GM21447 (cell line): ENCODE results near the gene STRADA.

Experiments
- ATAC-seq: cut with Tn5 transposase; IDR thresholded peaks from one replicate; pipeline ENCODE4 v1.9.1; 2021; ENCODE audit not compliant: unreplicated experiment

Gene STRADA

DNA sequence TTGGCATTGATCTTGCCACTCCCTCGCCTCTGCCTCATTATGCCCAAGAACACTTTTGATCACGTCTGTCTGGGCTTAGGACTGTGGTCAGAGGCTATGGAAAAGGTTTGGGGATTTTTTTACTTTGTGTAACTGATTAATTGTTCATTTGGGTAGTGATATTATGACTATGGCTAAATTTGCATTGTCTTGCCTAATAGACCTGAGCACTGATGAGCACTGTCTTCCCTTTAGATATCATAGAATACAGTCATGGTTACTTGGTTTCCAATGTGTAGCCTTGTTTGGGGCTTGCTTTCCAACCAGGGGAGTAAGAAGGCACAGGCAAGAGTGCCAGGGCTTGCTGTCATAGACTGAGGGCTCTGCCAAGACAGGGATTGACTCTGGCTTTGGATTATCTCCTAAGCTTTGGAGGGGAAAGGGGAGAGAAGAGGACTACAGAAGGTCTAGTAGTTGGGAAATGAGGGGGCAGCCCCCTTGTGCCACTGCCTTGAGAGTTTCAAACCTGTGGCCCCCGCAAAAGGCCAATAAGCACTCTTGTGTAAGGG is 55.4 kb downstream of the STRADA start:
- no peak for ATAC-seq

DNA sequence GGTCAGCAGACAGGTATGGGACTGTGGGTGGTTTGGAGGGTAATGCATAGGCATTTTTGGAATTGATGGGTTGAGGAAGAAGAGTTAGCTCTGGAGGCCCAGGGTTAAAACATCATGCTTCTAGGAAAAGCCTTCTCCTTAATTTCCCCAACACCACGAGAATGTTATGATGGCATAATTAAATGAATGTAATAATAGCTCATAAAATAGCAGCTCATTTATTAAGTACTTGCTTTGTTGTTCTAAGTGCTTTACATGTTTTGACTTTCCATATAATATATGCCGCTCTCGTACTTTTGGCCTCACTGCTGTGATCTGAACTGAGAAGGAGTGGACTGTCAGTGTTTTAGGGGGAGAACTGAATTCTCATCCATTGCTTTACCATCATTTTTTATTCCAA is 56.0 kb downstream of the STRADA start:
- no peak for ATAC-seq

DNA sequence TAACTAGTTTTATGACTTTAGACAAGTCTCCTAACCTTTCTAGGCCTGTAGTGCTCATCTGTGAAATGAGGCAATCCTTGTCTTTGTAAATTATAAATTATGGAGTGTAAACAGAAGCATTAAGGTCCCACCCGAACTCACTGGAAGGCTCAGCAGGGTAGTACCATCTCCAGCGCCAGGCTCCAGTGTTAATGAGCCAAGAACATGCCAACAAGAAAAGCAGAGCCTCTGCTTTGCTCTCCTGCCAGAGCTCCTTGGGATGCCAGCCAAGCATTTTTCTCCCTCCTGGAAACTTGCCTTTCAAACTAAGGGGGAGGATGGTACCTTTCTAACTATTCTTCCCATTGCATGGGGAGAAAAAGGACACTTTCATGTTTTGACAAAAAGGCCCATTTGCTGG is 56.6 kb downstream of the STRADA start:
- ATAC-seq = no peak

GRCh38 chr17:63682981-63683380 is 58.6 kb downstream of the STRADA start:
- ATAC-seq = no peak

DNA sequence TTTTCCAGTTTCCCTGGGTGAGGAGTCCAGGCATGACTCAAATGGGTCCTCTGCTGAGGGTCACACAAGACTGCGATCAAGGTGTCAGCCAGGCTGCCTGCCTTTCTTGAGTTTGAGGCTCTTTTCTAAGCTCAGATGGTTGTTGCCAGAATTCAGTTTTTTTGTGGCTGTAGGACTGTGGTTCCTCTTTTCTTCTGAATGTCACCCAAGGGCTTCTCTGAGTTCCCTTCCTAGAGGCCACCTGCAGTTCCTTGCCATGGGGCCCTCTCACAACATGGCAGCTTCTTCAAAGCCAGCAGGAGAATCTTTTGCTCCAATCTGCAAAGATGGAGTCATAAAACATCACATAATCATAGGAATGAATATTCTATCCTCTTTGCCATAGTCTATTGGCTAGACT is 59.2 kb downstream of the STRADA start:
- no peak for ATAC-seq

GRCh38 chr17:63681530-63681929 is 60.1 kb downstream of the STRADA start:
- no peak for ATAC-seq

GRCh38 chr17:63680700-63681099 is 60.9 kb downstream of the STRADA start:
- ATAC-seq = no peak

DNA sequence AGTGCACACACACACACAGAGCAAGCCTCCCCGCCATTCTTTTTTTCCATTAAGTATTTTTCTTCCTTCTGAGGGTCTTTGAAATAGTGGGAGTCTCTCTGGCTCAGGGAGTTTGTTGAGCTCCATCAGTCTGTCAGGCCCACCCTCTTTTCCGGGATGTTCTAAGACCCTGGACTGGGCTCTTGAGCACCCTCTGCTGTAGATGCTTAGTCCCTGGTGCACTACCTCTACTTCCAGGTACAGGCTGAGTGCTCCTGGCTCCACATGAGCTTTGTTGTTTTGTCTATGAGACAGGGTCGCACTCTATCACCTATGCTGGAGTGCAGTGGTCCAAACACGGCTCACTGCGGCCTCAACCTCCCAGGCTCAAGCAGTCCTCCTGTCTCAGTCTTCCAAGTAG is 62.4 kb downstream of the STRADA start:
- ATAC-seq = no peak

GRCh38 chr17:63676584-63676983 is 65.0 kb downstream of the STRADA start:
- ATAC-seq = no peak

DNA sequence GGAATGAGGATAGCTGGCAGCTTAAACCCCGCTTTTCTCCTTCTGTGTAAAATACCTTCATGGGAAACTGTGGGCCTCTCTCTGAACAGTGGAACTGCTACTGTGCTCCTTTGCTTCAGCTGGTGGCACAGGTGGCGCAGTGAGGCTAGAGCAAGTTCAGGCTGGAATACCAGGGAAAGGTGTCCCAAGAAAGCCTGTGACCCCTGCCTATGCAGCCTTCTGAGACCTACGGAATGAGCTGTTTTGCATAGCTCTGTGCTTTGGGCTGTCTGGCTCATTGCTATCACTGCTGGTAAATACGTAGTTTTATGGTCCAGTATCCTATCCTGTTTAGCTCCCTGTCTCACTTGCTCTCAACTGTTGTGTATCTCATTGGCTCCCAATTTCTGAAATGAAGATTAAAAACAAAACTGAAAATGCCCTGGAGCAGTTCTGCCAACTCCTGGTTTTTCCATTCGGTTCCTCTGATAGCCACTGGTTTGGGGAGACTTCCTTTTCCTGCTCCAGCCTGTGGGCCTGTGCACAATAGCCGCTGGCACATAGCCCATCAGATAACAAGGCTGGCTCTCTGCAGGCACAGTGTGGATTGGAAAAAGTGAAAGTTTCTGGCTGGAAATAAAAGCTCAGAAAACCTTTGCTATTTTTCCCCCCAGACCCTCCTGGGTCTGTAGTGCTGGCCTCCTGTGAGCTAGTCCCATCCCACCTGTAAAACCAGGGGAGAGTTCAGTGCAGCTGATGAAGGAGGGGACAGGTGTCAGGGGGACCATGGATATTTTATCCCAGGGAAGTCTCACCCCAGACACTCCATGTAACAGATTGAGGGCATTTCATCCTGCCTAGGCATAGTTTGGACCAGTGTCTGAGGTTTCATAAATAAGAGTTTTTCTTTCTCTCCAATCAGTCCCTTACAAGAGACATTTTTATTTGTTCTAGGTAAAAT is 65.7 kb downstream of the STRADA start:
- no peak for ATAC-seq

GRCh38 chr17:63675231-63675606 is 66.4 kb downstream of the STRADA start:
- no peak for ATAC-seq

DNA sequence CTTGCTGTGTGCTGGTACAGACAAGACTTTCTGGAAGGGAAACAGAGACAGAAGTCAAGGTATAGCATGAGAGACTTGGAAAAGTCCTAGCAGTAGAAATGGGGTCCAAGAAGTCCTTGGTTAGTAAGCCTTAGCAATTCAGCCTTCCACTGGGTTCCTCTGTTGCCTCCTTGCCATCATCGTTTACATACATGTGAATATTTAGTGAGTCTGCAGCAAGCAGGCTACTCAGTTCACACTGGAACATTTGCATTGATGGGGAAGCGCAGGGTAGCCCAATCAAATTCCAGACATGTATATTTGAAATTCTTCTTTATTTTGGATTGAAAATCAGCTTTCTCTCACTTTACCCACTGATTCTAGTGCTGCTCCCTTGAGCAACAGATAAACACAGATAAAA is 68.7 kb downstream of the STRADA start:
- no peak for ATAC-seq

DNA sequence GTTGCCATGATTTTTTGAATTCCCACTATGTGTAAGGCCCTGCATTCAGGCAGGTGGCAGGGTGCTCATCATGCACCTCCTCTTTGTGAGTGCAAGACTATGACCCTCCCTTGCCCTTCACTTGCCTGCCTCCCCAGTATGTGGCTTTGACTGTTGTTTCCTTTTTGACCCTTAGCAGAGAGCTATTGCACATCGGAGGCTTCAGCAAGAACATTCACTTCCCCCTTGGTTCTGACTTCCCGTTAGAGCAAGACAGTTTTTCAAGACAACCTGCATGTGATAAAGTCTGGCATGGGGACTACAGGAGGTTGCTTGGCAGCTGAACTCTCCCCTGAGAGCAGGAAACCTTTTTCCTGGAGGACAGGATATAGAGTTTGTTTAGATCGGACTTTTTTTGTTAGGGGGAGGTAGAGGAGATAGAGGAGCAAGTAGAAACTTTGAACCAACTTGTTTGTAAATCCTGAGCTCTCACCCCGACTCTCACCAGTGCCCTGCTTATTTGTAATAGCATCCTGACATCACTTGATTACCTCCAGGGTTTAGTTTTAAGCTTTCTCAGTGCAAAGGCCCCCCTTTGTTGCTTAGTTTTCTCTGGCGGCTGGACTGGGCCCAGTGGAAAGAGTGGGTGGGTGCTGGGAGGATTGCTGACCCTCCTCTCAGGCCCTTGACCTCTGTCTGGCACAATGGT is 75.9 kb downstream of the STRADA start:
- peak; percentile 61 for ATAC-seq

DNA sequence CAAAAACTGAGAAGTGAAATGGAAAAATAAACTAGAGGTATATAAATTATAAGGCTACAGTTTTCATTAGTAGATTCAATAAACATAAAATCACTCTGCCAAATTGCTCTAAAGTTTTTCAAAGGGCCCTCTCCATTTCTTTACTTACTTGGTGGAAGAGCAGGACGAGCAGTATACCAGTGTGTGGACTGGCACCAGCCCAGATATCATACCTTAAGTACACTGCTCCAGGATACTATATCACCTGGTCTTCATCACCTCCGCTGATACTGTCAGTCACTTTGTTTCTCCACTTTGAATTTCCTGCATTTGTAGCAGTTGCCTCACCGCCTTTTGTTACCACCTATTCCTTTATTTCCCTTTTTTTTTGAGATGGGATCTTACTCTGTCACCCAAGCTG is 81.7 kb downstream of the STRADA start:
- ATAC-seq = no peak

DNA sequence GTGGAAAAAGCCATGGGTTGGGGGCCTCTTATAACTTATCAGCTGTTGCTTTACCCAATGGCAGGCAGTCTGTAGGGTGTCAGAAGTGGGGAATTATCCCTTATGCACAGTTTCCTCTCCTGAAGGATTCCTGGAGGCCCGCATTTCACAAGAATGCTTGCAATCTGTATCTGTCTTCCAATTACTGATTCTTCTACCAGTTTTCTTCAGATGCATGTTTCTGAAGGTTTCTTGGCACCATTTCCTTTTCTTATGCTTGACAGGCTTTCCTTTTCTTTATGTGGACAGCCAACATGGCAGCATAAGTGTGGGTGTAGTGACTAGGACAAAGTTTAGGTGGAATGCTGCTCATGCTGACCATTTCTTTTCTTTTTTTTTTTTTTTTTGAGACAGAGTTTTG is 83.2 kb downstream of the STRADA start:
- ATAC-seq = no peak

GRCh38 chr17:63657786-63658185 is 83.8 kb downstream of the STRADA start:
- no peak for ATAC-seq

GRCh38 chr17:63653050-63653449 is 88.5 kb downstream of the STRADA start:
- ATAC-seq = no peak
